Astrocyte (in vitro differentiated cells and primary cell): ENCODE data around the gene XCL2. TPM values are rescaled to one million over a fixed set of nuclear protein-coding genes. Genes with fewer than 3 reads are reported as not detected.
A peak's percentile ranks its signal among the peaks of the same experiment; 100 is the strongest.

Experiments
- DNase-seq: peaks from one replicate; pipeline ENCODE4 v3.0.0-alpha.2; 2010; ENCODE audit warnings: low read depth
- FAIRE-seq: peaks from 2 replicates; lab custom pipeline; 2011; peaks lifted over from hg19 to GRCh38; lab: Jason Lieb, UNC
- H2AFZ ChIP-seq: 2 replicates; pipeline ENCODE4 v1.6.0; 2012; ENCODE audit warnings: low read depth, low read length, inconsistent platforms
- H3K27ac ChIP-seq: 2 replicates; pipeline ENCODE4 v1.5.1; 2011; ENCODE audit warnings: low read depth, low read length, inconsistent platforms
- H3K27me3 ChIP-seq: 2 replicates; pipeline ENCODE4 v1.6.0; 2011; ENCODE audit warnings: low read length, inconsistent platforms; ENCODE audit not compliant: insufficient read depth
- H3K36me3 ChIP-seq: 2 replicates; pipeline ENCODE4 v1.5.1; 2011; ENCODE audit warnings: low read length, inconsistent platforms; ENCODE audit not compliant: insufficient read depth
- H3K4me1 ChIP-seq: 2 replicates; pipeline ENCODE4 v1.5.1; 2011; ENCODE audit warnings: low read length, inconsistent platforms; ENCODE audit not compliant: insufficient read depth
- H3K4me2 ChIP-seq: 2 replicates; pipeline ENCODE4 v1.6.0; 2012; ENCODE audit warnings: low read length, inconsistent platforms
- H3K4me3 ChIP-seq: 2 replicates; pipeline ENCODE4 v1.5.1; 2011; ENCODE audit warnings: low read depth, mild to moderate bottlenecking, low read length, inconsistent platforms; ENCODE audit not compliant: insufficient read depth
- H3K79me2 ChIP-seq: 2 replicates; pipeline ENCODE4 v1.6.0; 2012; ENCODE audit warnings: mild to moderate bottlenecking, low read length, inconsistent platforms; ENCODE audit not compliant: insufficient read depth
- H3K9ac ChIP-seq: 2 replicates; pipeline ENCODE4 v1.6.0; 2012; ENCODE audit warnings: mild to moderate bottlenecking, low read length, inconsistent platforms
- H3K9me3 ChIP-seq: 2 replicates; pipeline ENCODE4 v1.5.1; 2012; ENCODE audit warnings: low read depth, mild to moderate bottlenecking, low read length, inconsistent platforms; ENCODE audit not compliant: insufficient read depth
- H4K20me1 ChIP-seq: 2 replicates; pipeline ENCODE4 v1.6.0; 2012; ENCODE audit warnings: low read length, inconsistent platforms; ENCODE audit not compliant: insufficient read depth
- H3K27ac Mint-ChIP-seq: one replicate; pipeline ENCODE4 v1.8.0; 2021; ENCODE audit warnings: mild to moderate bottlenecking, mixed read lengths; ENCODE audit not compliant: unreplicated experiment
- H3K27me3 Mint-ChIP-seq: one replicate; pipeline ENCODE4 v1.8.0; 2021; ENCODE audit warnings: low read depth, mixed read lengths; ENCODE audit not compliant: unreplicated experiment
- H3K36me3 Mint-ChIP-seq: one replicate; pipeline ENCODE4 v1.8.0; 2021; ENCODE audit warnings: low read depth, mixed read lengths; ENCODE audit not compliant: unreplicated experiment
- H3K4me1 Mint-ChIP-seq: one replicate; pipeline ENCODE4 v1.8.0; 2021; ENCODE audit warnings: low read depth, mixed read lengths; ENCODE audit not compliant: unreplicated experiment
- H3K4me3 Mint-ChIP-seq: one replicate; pipeline ENCODE4 v1.8.0; 2021; ENCODE audit warnings: mild to moderate bottlenecking, moderate library complexity, mixed read lengths; ENCODE audit not compliant: unreplicated experiment
- H3K9me3 Mint-ChIP-seq: one replicate; pipeline ENCODE4 v1.8.0; 2021; ENCODE audit warnings: mild to moderate bottlenecking, mixed read lengths; ENCODE audit not compliant: unreplicated experiment
- EZH2 ChIP-seq: IDR thresholded peaks from 2 replicates; pipeline ENCODE4 v1.6.1; 2012; ENCODE audit warnings: mild to moderate bottlenecking, low read length, inconsistent platforms; ENCODE audit not compliant: insufficient read depth
- total RNA-seq: library from RNA; stranded (reverse); gene quantifications from 2 replicates; pipeline ENCODE4 v1.2.1, GENCODE V29; 2021
- TF ChIP-seq, protein P1 (sequence below): IDR thresholded peaks from 2 replicates; pipeline ENCODE4 v1.5.1; 2011; ENCODE audit warnings: low read depth, mild to moderate bottlenecking, inconsistent platforms, low read length, moderate library complexity; ENCODE audit not compliant: insufficient read depth

XCL2 gene
- total RNA-seq, 1 donor from 2014 or later = not detected

DNA sequence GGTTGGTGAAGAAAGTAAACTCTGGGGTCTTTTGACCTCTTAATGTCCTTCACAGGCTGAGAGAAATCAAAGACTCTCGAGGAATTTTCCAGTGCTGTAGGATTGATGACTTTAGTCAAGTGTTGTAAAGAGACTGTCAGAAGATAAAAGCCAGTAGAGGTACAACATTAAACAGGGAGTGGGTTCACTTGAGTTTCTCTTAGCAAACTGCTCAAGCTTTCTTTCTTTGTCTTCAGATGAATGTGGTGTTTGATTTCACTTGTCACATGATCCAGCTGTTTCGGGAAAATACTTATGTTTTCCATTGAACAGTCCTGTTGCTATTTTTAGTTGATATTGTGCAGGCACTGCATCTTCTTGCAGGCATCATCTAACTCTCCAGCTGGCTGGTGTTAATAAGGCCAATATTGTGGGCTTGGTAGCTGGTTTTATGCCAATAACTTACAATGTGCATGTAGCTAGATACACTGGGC is 45.6 kb downstream of the XCL2 start:
- no peaks in the 10 kb centered on the region for H3K79me2 ChIP-seq
- H3K36me3 ChIP-seq = no peaks in the 10 kb centered on the region
- Mint-ChIP-seq H3K4me1 (peaks cover 10% of the 10 kb centered on the region), H3K27ac (no peak overlapping the region), H3K36me3 (peaks cover 3% of the 10 kb centered on the region), H3K9me3 (no peaks in the 10 kb centered on the region), H3K4me3 (no peak overlapping the region), H3K27me3 (no peaks in the 10 kb centered on the region)
- H3K27ac ChIP-seq = no peak overlapping the region
- no peak overlapping the region for H3K4me3 ChIP-seq
- no peak overlapping the region for H3K9ac ChIP-seq
- no peaks in the 10 kb centered on the region for H4K20me1 ChIP-seq
- FAIRE-seq = no peak
- peaks cover 2% of the 10 kb centered on the region for H3K4me1 ChIP-seq
- no peak overlapping the region for H3K4me2 ChIP-seq
- DNase-seq = peak; percentile 60
- TF ChIP-seq, protein P1, sequence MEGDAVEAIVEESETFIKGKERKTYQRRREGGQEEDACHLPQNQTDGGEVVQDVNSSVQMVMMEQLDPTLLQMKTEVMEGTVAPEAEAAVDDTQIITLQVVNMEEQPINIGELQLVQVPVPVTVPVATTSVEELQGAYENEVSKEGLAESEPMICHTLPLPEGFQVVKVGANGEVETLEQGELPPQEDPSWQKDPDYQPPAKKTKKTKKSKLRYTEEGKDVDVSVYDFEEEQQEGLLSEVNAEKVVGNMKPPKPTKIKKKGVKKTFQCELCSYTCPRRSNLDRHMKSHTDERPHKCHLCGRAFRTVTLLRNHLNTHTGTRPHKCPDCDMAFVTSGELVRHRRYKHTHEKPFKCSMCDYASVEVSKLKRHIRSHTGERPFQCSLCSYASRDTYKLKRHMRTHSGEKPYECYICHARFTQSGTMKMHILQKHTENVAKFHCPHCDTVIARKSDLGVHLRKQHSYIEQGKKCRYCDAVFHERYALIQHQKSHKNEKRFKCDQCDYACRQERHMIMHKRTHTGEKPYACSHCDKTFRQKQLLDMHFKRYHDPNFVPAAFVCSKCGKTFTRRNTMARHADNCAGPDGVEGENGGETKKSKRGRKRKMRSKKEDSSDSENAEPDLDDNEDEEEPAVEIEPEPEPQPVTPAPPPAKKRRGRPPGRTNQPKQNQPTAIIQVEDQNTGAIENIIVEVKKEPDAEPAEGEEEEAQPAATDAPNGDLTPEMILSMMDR = no peak
- TF ChIP-seq EZH2 = no peak
- H3K9me3 ChIP-seq = no peaks in the 10 kb centered on the region
- H3K27me3 ChIP-seq = no peaks in the 10 kb centered on the region
- no peak overlapping the region for H2AFZ ChIP-seq

DNA sequence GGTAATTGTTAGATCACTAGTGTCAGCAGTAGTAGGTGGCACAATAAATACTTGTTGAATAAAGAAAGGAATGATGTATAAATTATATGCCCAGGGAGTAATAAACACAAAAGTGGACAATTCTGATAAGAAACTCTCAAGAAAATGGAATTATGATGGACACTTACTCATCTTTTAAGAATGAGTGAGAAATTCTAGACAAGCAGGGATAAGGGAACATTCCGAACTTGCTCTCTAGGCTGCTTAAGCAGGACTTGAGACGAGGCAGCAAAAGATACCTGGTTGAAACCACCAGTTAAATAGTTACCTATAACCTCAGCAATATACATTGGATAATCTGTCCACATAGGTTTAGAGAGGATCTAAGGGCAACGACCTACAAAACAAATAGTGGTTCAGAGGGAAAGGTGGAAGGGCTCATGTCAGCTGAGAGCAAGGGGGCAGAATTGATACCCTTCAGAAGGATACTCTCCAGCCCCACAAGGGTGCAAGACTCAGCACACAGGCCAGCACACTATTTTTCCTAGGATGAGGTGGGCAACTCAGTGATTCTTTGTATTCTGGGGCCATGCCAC is 46.3 kb downstream of the XCL2 start:
- no peak for DNase-seq
- H3K9me3 Mint-ChIP-seq = no peaks in the 10 kb centered on the region
- Histone ChIP-seq H3K27ac (no peak overlapping the region), H3K4me1 (peaks cover 2% of the 10 kb centered on the region), H3K27me3 (no peaks in the 10 kb centered on the region), H3K9me3 (no peaks in the 10 kb centered on the region), H3K79me2 (no peaks in the 10 kb centered on the region), H3K4me3 (no peak overlapping the region), H3K4me2 (no peak overlapping the region), H4K20me1 (no peaks in the 10 kb centered on the region), H3K36me3 (no peaks in the 10 kb centered on the region), H3K9ac (no peak overlapping the region), H2AFZ (no peak overlapping the region)
- H3K27ac Mint-ChIP-seq = no peak overlapping the region
- TF ChIP-seq, protein P1 = no peak
- no peak for TF ChIP-seq EZH2
- H3K4me3 Mint-ChIP-seq = no peak overlapping the region
- H3K27me3 Mint-ChIP-seq = no peaks in the 10 kb centered on the region
- H3K4me1 Mint-ChIP-seq = peaks cover 10% of the 10 kb centered on the region
- FAIRE-seq = no peak
- H3K36me3 Mint-ChIP-seq = peaks cover 3% of the 10 kb centered on the region

DNA sequence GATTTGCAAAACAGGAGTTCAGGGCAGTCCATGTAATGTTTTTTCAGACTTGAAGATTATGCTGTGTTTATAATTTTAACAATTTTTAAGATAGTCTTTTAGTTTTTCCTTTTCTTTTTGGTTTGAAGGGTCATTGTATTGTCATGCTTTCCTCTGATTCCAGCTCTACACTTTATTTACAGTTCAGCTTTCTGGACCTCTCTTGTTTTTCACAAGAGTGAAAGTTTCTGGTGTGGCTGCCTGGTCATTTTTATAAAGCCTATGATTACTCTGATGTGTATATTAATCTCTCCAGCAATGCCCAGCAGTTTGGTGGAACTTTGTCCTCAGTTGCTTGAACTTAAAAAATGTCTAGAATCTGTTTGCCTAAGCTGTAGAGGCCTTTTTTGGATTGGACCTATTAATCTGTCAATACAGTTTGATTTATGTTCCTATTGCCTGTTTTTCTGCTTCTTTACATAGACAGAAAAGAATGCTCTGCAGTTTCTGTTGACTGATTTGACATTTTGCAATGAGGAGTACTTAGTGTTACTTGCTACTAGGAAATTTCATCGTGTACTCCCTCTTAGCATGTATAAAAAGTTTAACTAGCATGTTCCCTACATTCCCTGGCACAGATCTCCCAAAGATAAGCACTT is 52.2 kb downstream of the XCL2 start:
- no peaks in the 10 kb centered on the region for H3K36me3 Mint-ChIP-seq

More for the DNA sequence above, 52.2 kb downstream of the XCL2 start:
- no peak for DNase-seq
- no peaks in the 10 kb centered on the region for H3K79me2 ChIP-seq
- no peak overlapping the region for H3K4me3 ChIP-seq
- no peaks in the 10 kb centered on the region for H3K27me3 ChIP-seq
- H3K27ac Mint-ChIP-seq = no peak overlapping the region
- TF ChIP-seq EZH2 = no peak
- TF ChIP-seq, protein P1 = no peak
- no peak for FAIRE-seq
- H3K4me1 ChIP-seq = no peaks in the 10 kb centered on the region
- H3K4me2 ChIP-seq = no peak overlapping the region
- no peaks in the 10 kb centered on the region for H4K20me1 ChIP-seq
- H3K4me1 Mint-ChIP-seq = peaks cover 2% of the 10 kb centered on the region
- peaks cover 4% of the 10 kb centered on the region for H3K9me3 Mint-ChIP-seq
- H3K9me3 ChIP-seq = no peaks in the 10 kb centered on the region
- no peak overlapping the region for H3K9ac ChIP-seq
- no peak overlapping the region for H3K27ac ChIP-seq
- no peaks in the 10 kb centered on the region for H3K36me3 ChIP-seq
- no peak overlapping the region for H3K4me3 Mint-ChIP-seq
- H2AFZ ChIP-seq = no peak overlapping the region
- peaks cover 4% of the 10 kb centered on the region for H3K27me3 Mint-ChIP-seq
